C4-2B (cell line): Measurements from ENCODE around the gene SLAMF9.

Experiments
- H3K27ac ChIP-seq: fragments of 450-650 bp; 2 replicates; pipeline ENCODE4 v1.5.1; 2017
- CTCF ChIP-seq: fragments of 450-650 bp; conservative IDR thresholded peaks from 2 replicates; pipeline ENCODE4 v1.5.1; 2017; ENCODE audit warnings: mild to moderate bottlenecking
- ZFX ChIP-seq: fragments of 450-650 bp; IDR thresholded peaks from 2 replicates; pipeline ENCODE4 v1.6.1; 2017

The SLAMF9 gene

GRCh38 chr1:159953536-159954515, at the start of gene SLAMF9:
TSS of gene SLAMF9 (minus strand) at chr1:159954237. CDS start at chr1:159954137, 100 bp downstream.
- TF ChIP-seq ZFX: no peak
- no peak for TF ChIP-seq CTCF
- no peak within 1 kb of the TSS for H3K27ac ChIP-seq

GRCh38 chr1:160001440-160001839, 47.4 kb upstream of the SLAMF9 start:
- no peak for TF ChIP-seq ZFX
- H3K27ac ChIP-seq: no peak overlapping the region

- no peak overlapping the region for H3K27ac ChIP-seq
- TF ChIP-seq CTCF (no peak), ZFX (no peak)
These were observed 45.2 kb upstream of the SLAMF9 start for GRCh38 chr1:159999204-159999603.

- no peak overlapping the region for H3K27ac ChIP-seq
- no peak for TF ChIP-seq CTCF
- TF ChIP-seq ZFX: no peak
These were observed 42.6 kb upstream of the SLAMF9 start for GRCh38 chr1:159996653-159997052.

GRCh38 chr1:159994896-159995295, 40.9 kb upstream of the SLAMF9 start:
- no peak for TF ChIP-seq ZFX
- no peak overlapping the region for H3K27ac ChIP-seq

- TF ChIP-seq ZFX (no peak), CTCF (no peak)
- H3K27ac ChIP-seq: no peak overlapping the region
These were observed 39.9 kb upstream of the SLAMF9 start for GRCh38 chr1:159993911-159994310.

GRCh38 chr1:159992161-159992560, 38.1 kb upstream of the SLAMF9 start:
- H3K27ac ChIP-seq: no peak overlapping the region

More at GRCh38 chr1:159992161-159992560, 38.1 kb upstream of the SLAMF9 start:
- TF ChIP-seq CTCF: no peak
- no peak for TF ChIP-seq ZFX
